Stimulated activated CD4-positive, alpha-beta T cell treated with anti-CD3 and anti-CD28 coated beads, Interleukin-2, amount 100 ng/mL, for 4 hours (primary cell): ENCODE measurements around the gene TMEM109.

Source experiments
- DNase-seq: peaks from one replicate; pipeline ENCODE4 v3.0.0-alpha.2; 2020; ENCODE audit warnings: low read depth

TMEM109 gene

GRCh38 chr11:60942970-60943565, 29.1 kb downstream of the TMEM109 start:
- no peak for DNase-seq

GRCh38 chr11:60944490-60945294, 30.7 kb downstream of the TMEM109 start:
- DNase-seq = no peak

- DNase-seq = no peak
These were observed 31.3 kb downstream of the TMEM109 start for GRCh38 chr11:60945295-60945667.

GRCh38 chr11:60946601-60947264, 32.8 kb downstream of the TMEM109 start:
- DNase-seq = no peak

- no peak for DNase-seq
These were observed 33.7 kb downstream of the TMEM109 start for GRCh38 chr11:60947700-60948099.

- no peak for DNase-seq
These were observed 34.3 kb downstream of the TMEM109 start for GRCh38 chr11:60948250-60948649.

- no peak for DNase-seq
These were observed 36.1 kb downstream of the TMEM109 start for GRCh38 chr11:60950024-60950423.

- no peak for DNase-seq
These were observed 37.1 kb downstream of the TMEM109 start for GRCh38 chr11:60950933-60951605.

GRCh38 chr11:60951606-60951903, 37.6 kb downstream of the TMEM109 start:
- no peak for DNase-seq

- DNase-seq = no peak
These were observed 38.2 kb downstream of the TMEM109 start, which contains the start of gene SLC15A3 for GRCh38 chr11:60951904-60952741. SLC15A3 (minus strand) TSS chr11:60952176; CDS start chr11:60951551, 625 bp downstream.

- DNase-seq = no peak
These were observed 38.8 kb downstream of the TMEM109 start for GRCh38 chr11:60952742-60953170.

- no peak for DNase-seq
These were observed 39.8 kb downstream of the TMEM109 start for GRCh38 chr11:60953781-60954180.

GRCh38 chr11:60954421-60954820, 40.5 kb downstream of the TMEM109 start:
- no peak for DNase-seq

GRCh38 chr11:60955571-60955970, 41.6 kb downstream of the TMEM109 start:
- no peak for DNase-seq

- DNase-seq = no peak
These were observed 43.2 kb downstream of the TMEM109 start for GRCh38 chr11:60957188-60957587.

GRCh38 chr11:60959431-60959830, 45.5 kb downstream of the TMEM109 start:
- no peak for DNase-seq

GRCh38 chr11:60960405-60960804, 46.4 kb downstream of the TMEM109 start:
- DNase-seq = no peak

GRCh38 chr11:60964801-60965200, 50.8 kb downstream of the TMEM109 start:
- DNase-seq = no peak

- DNase-seq = no peak
These were observed 52.9 kb downstream of the TMEM109 start for GRCh38 chr11:60966890-60967289.

GRCh38 chr11:60968223-60968622, 54.3 kb downstream of the TMEM109 start:
- no peak for DNase-seq

- peak; percentile 71 for DNase-seq
These were observed 56.4 kb downstream of the TMEM109 start for GRCh38 chr11:60970369-60970774.

GRCh38 chr11:60970890-60971289, 56.9 kb downstream of the TMEM109 start:
- DNase-seq = no peak
